ENCODE results near the gene CMTM8.
"Not testable (repeated sequence)": the region's sequence is repeated elsewhere in the genome, so short reads cannot be mapped to it uniquely, and the experiment has no call there.

The CMTM8 gene, protein sequence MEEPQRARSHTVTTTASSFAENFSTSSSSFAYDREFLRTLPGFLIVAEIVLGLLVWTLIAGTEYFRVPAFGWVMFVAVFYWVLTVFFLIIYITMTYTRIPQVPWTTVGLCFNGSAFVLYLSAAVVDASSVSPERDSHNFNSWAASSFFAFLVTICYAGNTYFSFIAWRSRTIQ

DNA sequence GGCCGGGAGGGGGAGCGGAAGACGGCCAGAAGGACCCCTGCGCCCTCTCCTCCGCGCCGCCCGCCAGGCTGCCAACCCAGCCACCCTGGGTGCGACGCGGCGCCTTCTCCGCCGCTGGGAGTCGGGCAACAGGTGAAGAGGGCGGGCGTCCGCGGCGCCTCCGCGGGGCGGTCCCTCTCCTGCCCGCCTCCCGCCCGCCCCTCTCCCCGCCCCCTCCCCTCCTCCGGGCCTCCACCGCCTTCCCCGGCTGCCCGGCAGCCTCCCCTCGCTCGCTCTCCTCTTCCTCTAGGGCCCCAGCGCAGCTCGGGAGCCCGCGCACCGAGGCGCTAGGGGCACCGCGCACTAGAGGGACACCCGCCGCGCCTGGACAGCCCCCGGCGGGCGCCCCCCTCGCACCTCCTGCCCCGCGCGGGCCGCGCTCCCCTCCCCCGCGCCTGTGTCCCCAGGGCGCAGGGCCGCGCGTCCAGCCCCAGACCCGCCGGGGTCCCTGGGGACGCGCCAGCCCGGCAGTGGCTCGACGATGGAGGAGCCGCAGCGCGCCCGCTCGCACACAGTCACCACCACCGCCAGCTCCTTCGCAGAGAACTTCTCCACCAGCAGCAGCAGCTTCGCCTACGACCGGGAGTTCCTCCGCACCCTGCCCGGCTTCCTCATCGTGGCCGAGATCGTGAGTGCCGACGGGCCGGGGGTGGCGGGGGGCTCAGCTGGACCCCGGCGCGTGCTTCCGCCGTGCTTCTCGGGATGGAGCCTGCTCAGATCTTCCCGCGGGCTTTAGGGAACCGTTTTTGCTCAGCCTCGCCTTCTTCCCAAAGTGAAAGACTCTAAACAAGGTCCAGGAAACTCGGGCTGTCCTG is at the start of gene CMTM8:
Gene CMTM8, plus strand, starts transcription at position 228 of the 854 bp plus-strand sequence. Its CDS starts 293 bp downstream, at position 521.
- peak; percentile 24 to 70 for DNase-seq

DNA sequence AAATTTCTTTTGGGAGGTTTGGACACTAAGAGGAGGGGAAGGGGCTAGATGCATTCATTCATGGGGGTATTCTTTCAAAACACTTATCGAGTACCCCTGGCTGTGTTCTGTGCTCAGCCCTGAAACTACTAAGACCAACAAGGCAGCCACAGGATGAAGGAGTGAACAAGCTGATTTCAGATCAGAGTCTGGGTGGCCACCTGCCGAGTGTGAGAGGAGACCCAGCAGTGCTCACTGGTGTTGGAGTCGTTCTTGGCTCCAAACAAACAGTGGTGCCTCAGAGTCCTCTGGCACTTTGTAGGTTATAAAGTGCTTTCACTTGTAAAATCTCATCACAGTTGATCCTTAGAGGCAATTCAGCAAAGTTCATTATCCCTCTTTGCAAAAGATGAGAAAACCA is 48.8 kb upstream of the CMTM8 start:
- no peak for DNase-seq

DNA sequence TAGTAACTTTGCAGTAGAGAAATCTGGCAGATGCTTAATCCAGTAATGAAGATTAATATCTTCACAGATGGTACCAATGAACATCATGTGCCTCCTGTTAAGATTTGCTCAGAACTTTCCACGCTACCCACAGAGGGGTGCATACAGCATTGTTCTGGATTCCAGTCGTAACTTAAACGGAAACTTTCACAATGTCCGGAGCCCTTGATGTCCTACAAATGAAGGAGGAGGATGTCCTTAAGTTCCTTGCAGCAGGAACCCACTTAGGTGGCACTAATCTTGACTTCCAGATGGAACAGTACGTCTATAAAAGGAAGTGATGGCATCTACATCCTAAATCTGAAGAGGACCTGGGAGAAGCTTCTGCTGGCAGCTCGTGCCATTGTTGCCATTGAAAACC is 47.9 kb upstream of the CMTM8 start:
- DNase-seq = peak; percentile 18 to 50

DNA sequence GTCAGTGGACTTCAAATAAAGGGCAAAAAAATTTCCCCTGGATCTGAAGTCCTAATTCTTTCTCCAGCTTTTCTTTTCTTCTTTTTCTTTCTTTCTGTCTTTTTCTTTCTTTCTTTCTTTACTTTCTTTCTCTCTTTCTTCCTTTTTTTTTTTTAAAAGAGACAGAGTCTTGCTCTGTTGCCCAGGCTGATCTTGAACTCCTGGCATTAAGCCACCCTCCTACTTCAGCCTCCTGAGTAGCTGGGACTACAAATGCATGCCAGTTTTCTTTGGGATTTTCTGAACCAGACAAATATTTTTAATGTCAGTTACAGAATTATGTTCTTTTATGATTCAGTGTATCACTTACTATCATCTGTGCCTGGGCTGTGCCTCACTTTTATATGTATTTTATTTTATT is 45.4 kb upstream of the CMTM8 start:
- DNase-seq = no peak

DNA sequence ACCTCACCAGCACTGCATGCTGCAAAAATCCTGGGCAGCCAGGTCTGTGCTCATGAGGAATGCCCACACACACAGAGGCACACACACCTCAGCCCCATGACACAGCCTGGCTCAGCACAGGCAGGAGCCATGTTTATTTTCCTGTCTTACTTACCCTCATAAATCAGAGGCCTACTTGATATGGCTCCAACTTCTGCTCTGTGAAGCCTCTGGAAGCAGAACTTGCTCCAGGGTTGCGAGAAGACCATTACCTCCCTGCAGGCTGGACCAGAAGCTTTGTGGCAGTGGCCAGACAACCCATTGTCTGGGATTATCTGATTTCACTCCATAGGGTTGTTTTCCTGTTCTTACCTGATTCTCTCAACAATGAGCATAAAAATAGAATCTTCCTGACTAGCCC is 43.8 kb upstream of the CMTM8 start:
- no peak for DNase-seq

DNA sequence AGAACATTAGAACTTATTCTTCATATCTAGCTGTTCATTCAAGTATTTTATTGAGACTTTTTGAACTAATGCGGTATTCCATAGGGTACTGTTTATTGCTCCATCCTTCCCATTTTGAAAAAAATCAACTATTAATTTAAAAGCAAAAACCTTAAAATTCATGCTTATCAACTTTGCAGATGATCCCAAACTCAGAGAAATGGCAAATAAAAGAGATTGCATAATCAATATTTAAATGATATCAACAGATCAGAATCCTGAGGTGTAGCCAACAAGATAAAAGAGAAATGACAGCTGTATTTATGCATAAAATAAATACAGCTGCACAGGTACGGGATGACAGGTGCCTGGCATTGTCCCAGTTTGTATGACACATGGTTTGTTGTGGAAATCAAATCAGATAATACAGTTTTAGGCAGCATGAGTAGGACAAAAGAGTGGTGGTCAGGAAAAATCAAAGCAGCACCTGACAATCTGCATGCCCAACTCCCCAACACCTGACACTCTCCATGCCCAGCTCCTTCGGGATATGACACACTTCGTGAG is 42.4 kb upstream of the CMTM8 start:
- no peak for DNase-seq

DNA sequence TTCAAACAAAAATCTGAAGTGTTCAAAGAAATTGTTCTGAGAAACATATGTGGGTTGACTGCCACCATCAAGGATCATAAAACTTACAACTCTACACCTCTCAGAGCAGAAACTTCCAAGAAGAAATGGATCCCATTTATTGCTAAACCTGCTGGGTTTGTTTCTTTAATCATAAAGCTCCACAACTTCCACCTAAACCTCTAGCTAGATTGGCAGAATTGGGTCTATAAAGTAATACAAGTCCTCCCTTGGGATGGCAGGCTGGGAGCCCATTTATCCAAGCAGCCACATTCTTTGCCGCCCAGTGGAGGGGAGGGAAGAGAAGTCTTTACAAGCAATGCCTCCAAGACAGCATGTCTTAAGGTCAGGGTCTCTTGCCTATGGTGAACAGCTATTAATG is 40.5 kb upstream of the CMTM8 start:
- DNase-seq = no peak

DNA sequence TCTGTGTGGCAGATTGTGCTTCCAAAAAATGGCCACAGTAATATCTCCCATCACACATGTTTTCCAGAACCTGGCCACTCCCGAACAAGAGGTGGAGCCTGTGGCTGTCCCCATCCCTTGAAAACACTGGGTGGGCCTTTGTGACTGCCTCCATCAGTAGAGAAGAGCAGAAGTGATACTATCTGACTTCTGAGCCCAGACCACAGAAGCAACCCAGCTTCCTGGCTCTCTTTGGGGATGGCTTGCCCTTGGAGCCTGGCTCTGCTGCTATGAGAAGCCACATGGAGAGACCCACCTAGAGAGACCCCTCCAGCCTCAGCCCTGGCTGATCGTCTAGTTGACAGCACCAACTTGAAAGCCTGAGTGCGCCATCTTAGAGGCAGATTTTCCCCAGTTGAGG is 39.8 kb upstream of the CMTM8 start:
- DNase-seq = no peak

DNA sequence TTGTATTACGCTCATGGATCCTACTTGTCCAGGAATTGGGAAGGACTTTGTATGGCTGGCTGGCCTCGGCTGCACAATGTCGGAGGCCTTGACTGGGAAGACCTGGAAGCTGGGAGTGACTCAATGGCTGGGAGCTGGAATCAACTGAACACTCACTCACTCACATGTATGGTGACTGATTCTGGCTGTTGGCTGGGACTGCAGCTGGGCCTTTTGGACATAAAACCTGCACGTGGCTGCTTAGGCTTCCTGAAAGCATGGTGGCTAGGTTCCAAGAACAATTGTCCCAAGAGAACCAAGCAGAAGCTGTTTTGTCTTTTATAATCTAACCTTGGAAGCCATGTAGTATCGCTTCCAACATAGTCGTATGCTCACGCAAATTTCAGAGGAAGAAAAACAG is 38.0 kb upstream of the CMTM8 start:
- DNase-seq = no peak

DNA sequence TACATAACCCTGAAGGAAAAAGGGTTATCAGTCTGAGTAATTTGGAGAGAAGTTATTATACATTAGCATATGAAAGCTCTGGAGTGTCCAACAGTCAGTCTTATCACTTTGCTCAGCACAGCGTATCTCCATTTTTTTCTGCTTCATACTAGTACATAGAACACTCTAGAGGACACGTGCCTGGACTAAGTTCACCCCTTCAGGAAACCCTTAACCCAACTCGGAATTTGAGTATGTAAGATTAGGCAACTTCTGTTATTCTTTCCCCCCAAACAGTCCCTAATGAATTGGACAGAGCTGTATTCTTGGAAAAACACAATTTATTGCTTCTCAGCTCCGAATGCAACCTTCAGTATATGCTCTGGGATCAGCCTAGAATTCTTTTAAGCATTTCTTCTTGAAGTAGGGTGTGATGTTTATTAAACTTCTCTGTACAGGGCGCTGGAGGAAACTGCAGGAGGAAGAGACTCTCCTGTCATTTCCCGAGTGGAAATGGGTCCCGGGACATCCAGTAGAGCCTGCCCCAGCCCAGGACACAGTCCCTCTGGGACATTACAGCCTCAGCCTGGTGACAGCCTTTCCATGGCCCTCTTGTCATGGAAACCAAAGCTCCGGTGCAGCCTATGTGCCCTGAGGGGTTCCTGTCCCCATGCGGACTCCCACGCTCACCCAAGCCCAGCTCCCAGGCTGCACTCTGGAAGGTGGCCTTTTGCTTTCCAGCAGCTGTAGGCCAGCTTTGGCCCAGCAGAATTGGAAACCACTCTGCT is 37.3 kb upstream of the CMTM8 start:
- DNase-seq = no peak

DNA sequence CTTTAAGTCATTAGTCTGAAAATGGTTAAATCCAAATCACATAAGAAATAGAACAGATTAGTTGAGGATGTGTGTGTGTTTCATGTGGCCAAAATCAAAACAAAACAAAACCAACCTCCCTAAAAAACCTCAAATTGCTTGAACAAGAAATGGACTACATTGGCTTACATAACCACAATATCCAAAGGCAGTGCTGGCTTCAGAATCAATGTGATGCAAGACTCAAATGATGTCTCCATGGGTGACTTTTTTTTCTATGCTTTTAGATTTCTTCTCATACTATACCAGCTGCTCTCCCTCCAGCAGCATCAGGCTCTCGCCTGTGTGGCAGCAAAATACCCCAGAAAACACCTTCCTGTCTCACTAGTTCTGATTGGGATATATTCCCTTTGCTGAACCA is 36.0 kb upstream of the CMTM8 start:
- DNase-seq = no peak

DNA sequence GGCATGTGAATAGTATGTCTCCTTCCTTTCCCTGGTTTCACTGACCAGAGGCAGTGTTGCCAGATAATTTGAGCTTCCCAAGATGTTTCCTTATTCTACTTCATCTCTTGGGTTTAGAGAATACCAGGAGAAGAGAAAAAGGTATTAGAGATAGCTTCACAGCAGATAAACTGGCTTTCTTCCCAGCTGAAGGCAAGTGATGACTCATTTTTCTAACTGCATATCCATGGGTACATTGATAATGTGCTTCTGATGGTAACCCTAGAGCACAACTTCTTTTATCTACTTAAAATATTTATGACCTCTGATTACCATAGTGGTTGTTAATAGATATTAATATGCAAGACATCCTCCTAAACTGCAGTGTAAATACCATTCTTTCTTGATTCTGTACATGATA is 34.6 kb upstream of the CMTM8 start:
- DNase-seq = no peak

DNA sequence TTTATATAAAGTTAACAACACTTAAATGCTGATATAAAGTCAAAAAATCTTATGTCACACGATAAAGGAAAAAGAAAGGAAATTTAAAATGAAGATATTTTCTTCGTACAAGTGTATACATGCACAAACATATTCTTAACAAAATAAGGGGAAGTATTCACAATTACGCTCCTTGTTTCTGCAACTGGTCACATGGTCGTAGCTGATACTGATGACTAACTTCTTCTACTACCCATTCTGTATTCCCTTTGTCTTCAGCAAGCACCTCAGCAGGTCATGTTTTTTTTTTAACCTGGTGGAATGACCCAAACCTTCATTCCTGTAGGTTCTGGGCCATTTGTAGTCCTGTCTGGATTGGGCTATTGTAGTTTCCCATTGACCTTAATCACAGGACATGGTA is 30.0 kb upstream of the CMTM8 start:
- DNase-seq = no peak

DNA sequence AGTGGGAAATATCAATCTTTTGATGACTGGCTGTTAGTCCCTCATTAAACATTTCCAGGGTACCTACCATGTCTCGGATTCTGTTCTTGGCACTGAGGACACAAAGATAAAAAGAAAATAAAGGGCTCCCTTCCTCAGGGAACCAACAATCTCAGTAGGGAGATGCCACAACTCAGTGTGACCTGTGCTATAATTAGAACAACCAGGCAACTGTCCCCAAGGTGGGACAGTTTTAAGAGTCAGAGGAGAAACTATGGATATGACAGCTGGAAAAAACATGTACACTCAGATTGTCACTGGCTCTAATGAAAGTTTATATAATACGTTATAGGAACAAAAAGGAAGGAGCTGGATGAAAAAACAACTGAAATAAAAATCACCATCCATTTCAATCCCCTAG is 23.3 kb upstream of the CMTM8 start:
- no peak for DNase-seq

DNA sequence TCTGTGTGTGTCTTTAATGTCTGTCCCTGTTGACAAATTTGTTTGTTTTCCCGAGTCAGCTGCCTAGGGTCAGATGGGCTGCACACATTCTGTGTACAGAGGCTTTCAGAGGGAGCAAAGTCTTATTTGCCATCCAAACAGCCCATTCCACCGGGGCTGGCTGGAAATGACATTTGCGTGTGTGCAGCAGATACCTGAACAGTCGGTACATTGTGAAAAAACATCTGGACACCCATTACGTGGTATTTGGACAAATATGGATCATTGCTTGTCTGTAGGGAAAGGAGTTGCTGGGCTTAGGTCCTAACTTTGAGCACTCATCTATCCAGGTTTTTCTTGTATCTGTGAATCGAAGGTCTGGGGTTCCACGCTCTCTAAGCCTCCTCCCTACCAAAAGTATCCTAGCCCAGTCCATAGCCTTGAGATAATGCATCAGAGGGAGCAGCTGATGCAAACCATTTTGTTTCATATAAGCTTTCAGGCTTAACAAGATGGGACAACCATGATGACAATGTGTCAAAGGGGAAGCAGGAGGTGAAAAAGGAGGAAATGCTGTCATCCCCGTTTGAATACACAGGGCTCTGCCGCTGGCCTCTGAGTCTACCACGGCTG is 22.2 kb upstream of the CMTM8 start:
- no peak for DNase-seq

DNA sequence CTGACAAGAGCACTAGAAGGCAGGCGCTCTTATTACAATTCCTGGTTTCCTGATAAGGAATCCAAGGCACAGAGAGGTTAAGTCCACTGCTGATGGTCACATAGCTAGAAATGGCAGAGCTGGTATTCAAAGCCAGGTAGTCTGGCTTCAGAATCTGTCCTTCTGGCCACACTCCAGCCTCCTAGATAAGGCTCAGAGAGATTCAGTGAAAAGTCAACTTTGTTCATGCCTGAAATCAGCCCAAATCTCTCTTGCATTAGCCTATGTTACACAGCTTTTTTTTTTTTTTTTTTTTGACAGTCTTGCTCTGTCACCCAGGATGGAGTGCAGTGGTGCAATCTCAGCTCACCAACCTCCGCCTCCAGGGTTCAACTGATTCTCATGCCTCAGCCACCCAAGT is 21.1 kb upstream of the CMTM8 start:
- DNase-seq = no peak

DNA sequence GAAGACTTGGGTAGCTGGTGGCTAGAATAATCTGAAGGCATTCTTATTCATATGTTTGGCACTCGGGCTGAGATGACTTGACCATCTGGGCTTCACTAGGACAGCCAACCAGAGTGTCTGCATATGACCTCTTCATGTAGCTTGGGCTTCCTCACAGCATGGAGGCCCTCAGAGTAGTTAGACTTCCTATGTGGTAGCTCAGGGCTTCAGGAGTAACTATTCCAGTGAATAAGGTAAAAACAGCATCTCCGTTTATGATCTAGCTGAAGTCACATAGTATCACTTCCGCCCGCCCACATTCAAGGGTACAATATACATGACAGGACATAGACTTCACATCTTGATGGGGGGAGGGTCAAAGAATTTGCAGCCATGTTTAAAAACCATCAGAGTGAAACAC is 18.9 kb upstream of the CMTM8 start:
- DNase-seq = no peak

DNA sequence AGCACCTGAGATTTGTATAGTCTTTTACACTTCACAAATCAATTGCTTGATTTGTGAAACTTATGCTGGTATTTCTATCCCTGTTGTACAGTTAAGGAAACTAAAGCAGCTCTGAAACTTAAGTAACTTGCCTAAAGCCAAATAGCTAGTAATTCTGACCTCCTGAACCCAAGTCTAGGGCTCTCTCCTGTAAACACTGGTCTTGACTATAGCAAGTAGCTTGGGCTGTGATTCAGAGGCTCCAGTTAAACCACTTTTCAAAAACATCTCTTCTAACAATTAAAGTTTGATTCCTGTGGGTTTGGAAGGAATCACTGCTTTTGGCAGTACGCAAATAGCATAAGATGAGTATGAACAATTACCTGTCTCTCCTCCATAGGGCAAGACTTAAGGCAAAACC is 18.5 kb upstream of the CMTM8 start:
- DNase-seq = no peak

DNA sequence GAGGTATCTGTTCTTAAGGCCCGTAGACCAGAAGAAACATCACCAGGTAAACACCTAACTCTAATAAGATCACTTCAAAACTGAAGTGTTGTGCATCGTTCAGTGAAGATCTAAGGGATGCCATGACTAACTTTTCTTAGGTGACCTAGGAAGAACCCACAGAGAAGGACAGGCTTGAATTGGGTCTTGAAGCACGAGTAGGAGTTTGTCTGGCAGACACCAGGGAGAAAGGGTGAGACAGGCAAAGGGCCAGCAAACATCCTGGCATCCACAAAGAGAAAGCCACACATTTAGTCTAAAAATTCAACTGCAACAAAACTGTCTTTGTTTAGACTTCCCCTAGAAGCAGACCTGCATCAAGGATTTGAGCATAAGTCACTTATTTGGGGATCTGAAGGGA is 15.5 kb upstream of the CMTM8 start:
- no peak for DNase-seq

DNA sequence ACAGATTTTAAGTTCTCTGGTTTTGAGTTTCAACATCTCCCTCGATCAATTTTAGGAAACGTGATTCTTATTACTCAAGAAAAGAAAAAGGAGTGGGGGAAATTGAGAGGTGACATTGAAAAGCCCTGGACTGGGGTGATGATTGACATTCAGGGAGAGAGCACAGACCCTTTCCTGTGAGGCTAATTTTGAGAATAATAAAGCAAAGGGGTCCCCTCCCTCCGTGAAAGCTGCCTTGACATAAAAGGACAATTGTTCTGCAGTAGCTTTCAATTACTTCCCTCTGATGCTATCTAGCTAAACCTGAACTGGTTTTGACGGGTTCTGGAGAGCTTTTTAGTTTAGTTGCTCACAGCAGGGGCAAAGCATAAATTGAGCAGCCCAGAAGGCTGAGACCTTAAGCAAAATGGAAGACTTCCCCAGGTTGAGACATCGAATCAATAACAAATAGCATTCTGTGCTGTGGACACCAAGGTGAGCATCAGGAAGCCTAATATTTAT is 14.4 kb upstream of the CMTM8 start:
- no peak for DNase-seq

DNA sequence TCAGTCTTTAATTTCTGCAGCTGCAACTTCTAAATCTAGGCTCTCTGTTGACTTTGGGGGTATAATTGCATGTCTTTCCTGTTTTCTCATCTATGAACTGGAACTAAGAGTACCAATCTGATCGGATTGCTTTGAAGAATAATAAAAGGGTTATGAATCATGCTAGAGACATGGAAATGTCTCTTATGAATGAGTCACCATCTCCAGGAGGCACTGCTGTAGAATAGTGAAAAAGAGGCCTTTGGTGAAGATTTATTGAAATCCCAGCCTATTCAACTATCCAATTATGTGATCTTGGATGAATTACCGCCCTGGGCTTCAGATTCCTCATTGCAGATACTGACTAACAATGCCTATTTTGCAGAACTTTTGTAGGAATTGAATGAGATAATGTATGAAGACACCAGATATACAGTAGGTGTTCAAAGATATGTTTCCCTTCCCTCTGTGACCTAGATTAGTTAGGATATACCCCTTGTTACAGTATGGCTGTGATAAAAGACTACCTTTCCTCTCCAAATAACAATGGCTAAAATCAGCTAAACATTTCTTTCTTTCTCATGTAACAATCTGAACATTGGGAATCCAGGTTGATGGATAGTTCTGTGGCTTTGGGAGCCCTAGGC is 11.5 kb upstream of the CMTM8 start:
- DNase-seq = no peak

DNA sequence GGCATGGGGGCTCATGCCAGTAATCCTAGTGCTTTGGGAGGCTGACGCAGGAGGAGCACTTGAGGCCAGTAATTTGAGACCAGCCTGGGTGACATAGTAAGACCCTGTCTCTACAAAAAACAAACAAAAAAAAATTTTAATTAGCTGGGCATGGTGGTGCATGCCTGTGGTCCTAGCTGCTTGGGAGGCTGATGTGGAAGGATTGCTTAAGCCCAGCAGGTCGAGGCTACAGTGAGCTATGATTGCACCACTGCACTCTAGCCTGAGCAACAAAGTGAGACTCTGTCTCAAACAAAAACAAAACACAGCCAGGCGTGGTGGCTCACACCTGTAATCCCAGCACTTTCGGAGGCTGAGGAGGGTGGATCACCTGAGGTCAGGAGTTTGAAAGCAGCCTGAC is 9.7 kb upstream of the CMTM8 start:
- DNase-seq = not testable (repeated sequence)

DNA sequence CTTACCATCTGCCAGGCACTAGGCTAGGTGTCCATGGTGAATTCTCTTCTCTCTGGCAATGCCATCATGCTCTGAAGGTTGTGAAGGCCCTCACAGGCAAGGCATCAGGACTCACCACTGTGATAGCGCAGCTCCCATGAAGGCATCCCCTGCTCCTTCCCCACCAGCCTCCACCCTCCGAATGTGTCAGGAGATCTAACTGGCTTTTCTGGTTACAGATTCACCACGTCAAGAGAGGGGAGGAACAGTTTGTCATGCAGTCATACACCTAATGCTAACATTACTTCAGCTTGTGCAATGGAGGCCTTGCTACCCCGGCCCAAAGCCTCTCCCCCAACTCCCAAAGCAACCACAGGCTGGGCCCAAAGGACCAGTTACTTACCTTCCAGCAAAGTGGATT is 8.9 kb upstream of the CMTM8 start:
- no peak for DNase-seq
